Right hindlimb (tissue), 1 donor: Measurements from ENCODE around the gene HGS.

Experiments used
- DNase-seq: peaks from one replicate; pipeline ENCODE4 v3.0.0-alpha.2; 2018

The HGS gene, protein sequence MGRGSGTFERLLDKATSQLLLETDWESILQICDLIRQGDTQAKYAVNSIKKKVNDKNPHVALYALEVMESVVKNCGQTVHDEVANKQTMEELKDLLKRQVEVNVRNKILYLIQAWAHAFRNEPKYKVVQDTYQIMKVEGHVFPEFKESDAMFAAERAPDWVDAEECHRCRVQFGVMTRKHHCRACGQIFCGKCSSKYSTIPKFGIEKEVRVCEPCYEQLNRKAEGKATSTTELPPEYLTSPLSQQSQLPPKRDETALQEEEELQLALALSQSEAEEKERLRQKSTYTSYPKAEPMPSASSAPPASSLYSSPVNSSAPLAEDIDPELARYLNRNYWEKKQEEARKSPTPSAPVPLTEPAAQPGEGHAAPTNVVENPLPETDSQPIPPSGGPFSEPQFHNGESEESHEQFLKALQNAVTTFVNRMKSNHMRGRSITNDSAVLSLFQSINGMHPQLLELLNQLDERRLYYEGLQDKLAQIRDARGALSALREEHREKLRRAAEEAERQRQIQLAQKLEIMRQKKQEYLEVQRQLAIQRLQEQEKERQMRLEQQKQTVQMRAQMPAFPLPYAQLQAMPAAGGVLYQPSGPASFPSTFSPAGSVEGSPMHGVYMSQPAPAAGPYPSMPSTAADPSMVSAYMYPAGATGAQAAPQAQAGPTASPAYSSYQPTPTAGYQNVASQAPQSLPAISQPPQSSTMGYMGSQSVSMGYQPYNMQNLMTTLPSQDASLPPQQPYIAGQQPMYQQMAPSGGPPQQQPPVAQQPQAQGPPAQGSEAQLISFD

DNA sequence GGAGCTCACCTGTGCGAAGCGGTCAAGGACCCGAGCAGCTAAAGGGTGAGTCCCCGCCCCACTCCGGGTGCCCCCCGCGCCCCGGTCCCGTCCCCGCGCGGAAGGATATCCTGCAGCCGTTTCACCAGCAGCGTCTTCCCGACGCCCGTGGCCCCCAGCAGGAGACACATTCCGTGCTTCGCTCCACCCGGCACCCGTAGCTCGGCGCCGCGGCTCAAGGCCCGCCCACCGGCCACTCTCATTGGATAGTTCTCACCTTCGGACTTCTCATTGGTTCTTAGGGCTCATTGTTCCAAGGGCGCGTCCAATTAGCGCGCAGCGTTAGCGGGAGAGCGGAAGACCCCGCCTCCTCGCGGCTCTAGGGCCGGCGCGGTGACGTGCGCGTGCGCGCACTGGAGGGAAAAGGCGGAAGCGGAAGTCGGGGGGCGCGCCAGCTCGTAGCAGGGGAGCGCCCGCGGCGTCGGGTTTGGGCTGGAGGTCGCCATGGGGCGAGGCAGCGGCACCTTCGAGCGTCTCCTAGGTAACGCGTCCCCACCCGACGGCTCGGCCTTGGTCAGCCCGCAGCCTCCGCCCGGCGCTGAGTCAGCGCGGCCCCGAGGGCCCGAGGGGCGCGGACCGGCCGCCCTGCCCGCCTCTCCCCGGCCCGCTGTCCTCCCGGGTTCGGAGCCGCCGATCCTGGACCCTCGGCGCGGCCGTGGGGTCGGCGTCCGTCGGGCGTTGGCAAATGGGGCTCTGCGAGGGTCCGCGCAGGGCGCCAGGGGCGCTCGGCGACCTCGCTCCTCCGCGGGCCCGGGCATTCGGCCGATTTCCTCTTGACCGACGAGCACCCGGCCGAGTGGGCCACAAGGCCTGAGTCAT, at the start of gene HGS, which contains the start of gene ARL16:
TSS of gene HGS (plus strand) at position 428 of the 858 bp plus-strand sequence. CDS start at position 484, 56 bp downstream.
TSS of gene ARL16 (minus strand) at position 214 of the 858 bp plus-strand sequence. CDS start at position 170, 44 bp downstream.
- DNase-seq, result peak; percentile 99

DNA sequence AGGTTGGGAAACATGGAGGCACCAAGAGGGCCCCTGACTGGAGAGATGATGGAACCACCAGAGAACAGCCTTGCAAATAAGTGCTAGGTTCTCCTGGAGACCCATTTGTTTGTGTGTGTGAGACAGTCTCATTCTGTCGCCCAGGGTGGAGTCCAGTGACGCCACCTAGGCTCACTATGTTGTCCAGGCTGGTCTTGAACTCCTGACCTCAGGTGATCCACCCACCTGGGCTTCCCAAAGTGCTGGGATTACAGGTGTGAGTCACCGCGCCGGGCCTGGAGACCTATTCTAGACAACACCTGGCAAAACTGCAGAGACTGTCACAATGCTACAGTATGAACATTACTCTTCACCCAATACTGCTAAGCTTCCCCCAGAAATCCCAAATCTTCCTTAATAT, 48.4 kb upstream of the HGS start:
- no peak for DNase-seq

DNA sequence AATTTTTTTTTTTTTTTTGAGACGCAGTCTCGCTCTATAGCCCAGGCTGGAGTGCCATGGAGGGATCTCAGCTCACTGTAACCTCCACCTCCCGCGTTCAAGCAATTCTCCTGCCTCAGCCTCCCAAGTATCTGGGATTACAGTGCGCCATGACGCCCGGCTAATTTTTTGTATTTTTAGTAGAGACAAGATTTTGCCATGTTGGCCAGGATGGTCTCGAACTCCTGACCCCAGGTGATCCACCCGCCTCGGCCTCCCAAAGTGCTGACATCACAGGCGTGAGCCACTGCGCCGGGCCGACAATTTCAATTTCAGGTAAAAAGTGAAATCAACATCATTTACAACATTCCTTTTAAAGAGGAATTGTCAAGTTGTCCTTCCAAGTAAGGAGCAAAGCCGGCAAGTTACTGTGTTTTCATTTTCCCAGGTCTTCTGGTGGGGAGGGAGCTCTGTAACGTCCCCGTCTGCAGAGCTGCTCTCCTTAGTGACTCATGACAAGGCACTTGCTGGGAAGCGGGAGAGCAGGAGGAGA, 47.8 kb upstream of the HGS start:
- DNase-seq, result no peak

DNA sequence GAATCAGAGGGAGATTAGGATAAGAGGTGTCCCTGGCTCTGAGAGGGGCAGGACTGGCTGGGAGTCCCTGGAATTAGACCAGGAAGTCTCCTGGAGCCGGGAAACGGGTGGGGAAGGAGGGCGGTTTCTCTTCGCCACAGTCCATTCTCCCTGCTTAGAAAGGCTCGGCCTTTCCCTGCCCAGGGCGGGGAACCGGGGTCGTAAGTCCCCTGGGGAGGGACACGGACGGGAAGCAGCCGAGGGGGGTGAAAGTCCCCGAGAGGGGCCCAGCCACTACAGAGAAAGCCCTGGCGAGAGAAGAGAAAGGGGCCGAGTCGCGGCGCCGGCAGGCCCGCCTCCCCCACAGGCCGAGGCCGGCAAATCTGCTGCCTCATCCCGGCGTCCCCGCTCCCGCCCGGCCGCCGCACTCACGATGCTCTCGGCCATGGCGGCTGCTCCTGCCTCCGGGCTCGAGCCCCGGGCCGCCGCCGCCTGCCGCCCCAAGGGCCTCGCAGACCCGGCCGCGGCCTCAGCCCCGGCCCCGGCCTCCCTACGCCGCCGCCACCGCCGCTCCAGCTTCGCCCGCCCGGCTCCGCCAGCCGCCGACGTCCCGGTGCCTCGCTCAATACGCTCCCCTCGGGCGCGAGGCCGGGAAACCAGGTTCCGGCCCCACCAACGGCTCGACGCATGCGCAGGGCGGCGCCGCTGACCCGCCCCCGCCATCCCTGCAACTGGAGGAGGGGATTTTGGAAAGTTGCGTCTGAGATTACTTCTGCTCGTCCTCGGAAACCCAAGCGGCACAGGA, 47.1 kb upstream of the HGS start, which contains the start of the genes NPLOC4 and TSPAN10:
TSS of gene NPLOC4 (minus strand) at position 608 of the 784 bp plus-strand sequence. CDS start at position 426, 182 bp downstream.
TSS of gene TSPAN10 (plus strand) at position 692 of the 784 bp plus-strand sequence. CDS start 5,217 bp downstream, outside the sequence.
- peak; percentile 92 for DNase-seq

DNA sequence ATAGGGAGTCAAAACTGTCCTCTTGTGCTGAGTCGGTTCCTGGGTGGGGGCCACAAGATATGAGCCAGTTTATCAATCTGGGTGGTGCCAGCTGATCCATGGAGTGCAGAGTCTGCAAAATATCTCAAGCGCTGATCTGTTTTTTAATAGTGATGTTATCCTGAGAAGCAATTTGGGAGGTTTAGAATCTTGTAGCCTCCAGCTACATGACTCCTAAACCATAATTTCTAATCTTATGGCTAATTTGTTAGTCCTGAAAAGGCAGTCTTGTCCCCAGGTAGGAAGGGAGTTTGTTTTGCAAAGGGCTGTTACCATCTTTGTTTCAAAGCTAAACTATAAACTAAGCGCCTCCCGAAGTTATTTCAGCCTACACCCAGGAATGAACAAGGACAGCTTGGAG, 45.1 kb upstream of the HGS start:
- no peak for DNase-seq

DNA sequence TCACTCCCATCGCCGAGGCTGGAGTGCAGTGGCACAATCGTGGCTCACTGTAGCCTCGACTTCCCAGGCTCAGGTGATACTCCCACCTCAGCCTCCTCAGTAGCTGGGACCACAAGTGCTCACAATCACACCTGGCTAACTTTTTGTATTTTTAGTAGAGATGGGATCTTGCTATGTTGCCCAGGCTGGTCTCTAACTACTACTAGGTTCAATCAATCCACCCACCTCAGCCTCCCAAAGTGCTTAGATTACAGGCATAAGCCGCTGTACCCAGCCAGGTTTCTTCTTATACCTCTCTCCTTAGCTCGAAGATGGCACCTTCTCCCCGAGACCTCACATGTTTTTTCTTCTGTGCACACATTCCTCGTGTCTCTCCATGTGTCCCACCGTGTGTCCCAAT, 43.8 kb upstream of the HGS start:
- DNase-seq, result no peak

DNA sequence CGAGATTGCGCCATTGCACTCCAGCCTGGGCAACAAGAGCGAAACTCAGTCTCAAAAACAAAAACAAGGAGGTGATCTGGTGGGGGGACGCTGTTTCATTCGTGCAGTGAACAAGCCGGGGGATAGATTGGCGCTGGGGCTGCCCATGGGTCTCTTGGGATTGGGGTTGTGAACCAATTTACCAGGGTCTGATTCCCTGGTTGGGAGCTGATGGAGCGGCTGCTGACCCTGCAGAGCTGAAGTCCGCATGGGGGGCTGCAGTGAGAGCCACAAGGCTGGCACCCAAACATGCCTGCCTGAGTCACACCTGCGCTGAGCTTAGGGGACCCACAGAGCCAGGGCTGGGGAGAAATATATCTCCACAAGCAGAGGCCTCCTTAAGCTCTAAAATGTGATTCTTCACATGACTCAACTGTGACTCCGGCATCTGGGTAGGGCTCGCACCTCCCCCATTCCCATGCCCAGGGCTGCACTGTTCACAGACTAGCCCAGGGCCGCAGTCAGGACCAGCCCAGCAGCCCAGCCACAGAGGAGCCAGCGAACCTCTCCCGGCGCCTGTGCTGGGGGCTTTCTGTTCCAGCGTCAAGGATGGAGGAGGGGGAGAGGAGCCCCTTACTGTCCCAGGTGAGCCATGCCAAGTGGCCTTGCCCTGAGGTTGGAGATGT, 41.9 kb upstream of the HGS start:
- no peak for DNase-seq

DNA sequence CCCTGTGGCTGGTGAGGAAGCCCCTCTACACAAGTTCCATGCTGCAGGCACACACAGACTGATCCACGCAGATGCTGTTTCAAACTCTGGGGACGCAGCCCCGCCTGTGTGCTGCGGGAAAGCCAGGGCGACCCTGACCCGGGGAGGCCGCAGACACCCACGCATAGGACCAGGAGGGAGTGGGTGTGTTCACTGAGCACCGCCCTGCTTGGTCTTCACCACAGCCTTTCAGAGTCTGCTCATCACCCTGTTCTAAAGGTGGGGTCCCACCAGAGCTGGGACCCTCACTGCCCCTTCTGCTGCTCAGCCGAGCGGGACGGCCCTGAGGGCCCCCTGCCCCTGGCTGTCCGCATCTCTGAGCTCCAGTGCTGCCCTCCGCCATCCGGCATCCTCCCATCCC, 39.3 kb upstream of the HGS start:
- DNase-seq, result no peak

DNA sequence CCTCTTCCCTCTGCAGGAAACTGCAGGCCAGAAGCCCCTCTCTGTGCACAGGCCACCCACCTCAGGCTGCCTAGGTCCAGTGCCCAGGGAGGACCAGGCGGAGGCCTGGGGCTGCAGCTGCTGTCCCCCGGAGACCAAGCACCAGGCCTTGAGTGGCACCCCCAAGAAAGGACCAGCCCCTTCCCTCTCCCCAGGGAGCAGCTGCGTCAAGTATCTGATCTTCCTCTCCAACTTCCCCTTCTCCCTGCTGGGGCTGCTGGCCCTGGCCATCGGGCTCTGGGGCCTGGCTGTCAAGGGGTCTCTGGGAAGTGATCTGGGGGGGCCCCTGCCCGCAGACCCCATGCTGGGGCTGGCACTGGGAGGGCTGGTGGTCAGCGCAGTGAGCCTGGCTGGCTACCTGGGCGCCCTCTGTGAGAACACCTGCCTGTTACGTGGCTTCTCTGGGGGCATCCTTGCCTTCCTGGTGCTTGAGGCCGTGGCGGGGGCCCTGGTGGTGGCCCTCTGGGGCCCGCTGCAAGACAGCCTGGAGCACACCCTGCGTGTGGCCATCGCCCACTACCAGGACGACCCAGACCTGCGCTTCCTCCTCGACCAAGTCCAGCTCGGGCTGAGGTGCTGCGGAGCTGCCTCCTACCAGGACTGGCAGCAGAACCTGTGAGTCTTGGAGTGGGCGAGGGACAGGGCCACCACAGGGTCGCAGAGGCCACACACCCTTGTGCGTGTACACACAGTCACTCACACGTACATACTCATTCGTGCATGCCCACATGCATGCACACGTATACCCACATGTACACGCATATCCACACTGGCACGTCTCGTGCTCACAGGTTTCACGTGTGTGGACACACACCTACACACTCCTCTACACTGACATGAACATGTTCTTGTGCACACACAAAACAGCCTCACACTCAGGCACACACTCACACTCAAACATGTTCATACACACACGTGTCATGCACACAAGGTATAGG, 38.5 kb upstream of the HGS start:
- DNase-seq, result no peak

DNA sequence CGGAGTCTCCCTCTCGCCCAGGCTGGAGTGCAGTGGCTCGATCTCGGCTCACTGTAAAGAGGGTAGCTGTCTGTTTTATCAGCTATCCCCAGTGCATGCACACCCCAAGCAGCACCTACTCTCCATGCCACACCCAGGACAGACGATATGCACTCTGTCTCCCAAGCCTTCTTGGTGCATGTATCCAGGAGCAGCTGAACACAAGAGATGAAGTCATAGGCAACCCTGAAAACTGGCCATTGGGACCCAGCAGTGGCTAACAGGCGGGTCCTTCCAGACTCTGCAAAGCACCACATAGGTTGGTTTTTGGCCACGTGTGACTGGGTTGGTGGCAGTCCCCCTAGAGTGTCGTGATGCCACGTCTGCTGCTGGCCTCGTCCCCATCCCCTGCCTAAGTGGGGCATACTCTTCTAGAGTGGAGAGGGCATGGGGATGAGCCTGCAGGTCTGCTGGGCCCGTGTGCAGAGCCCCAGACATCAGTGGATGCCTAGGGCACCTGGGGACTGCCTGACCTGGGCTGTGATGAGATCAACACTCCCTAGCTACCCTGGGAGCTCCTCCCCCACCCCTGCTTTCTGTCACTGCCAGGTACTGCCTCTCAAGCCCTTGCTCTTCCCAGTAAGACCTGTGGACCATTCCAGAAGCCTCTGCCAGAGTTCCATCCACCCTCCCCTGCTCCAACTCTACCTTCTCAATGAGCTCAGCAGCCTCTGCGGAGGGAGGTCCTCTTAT, 36.8 kb upstream of the HGS start:
- no peak for DNase-seq

DNA sequence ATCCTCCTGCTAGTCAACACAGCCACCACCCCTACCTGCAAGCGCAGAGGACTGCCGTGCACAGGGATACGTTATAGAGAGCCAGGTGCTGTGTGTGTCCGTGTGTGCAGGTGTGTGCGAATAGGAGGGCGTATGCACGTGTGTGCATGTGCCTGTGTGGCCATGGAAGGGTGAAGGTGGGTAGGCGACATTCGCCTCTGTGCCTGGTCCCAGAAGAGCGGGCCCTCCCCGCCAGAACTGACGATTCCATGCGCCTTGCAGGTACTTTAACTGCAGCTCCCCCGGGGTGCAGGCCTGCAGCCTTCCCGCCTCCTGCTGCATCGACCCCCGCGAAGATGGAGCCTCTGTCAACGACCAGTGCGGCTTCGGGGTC, 36.2 kb upstream of the HGS start:
- DNase-seq, result no peak

DNA sequence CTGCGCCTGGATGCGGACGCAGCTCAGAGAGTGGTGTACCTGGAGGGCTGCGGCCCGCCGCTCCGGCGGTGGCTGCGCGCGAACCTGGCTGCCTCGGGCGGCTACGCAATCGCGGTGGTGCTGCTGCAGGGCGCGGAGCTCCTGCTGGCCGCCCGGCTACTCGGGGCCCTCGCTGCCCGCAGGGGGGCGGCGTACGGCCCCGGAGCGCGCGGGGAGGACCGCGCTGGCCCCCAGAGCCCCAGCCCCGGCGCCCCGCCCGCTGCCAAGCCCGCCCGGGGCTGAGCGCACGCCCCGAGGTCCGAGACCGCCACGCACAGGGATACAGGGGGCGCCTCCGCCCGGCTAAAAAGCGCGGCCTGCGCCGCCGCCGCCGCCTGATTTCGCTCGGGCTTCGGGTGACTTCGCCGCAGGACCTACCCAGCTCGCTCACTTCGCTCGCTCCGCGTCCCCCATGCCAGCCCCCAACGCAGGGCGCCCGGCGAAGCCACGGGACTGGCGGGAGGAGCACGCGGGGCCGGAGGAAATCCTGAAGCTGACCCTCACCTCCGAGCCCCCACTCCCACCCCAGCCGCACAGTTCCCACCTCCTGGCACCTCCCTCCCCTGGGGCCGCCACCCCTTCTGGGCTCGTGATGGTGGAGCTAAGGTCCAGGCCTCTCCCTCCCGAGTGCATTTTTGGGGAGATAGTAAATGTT, 35.7 kb upstream of the HGS start:
- no peak for DNase-seq

DNA sequence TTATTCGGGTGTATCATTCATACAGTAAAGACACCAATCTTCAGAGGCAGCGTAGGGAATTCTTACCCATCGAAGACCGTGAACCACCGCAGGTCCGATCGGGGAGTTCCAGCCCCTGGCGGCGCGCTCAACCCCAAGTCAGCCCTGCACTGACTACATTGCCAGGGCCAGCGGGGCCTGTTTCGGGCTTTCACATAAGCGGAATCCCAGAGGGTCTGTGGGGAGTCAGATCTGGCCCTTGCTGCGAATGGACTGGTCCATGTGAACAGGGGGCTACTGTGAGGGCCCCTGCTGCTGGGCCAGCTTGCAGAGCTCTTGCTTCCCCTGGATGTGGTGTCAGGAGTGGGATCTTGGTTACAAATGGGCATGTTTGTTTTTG, 35.1 kb upstream of the HGS start:
- DNase-seq, result no peak

DNA sequence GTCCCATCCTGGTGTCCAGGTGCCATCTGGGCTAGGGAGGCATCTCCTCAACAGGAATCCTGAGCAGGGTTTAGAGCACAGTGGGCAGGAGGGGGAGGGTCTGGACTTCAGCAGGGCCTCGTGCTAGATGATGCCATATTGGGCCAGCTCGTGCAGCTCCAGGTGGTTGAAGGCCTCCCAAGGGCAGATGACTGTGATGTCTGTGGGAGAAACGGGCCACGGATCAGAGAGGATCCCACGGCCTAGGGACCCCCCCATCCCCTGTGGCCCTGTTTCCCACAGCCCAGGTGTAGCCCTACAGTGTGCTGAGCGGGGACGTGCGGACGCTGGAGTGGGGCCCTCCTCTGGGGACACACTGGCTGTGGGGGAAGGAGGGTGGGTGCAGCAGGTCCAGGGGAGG, 32.9 kb upstream of the HGS start:
- DNase-seq, result no peak

DNA sequence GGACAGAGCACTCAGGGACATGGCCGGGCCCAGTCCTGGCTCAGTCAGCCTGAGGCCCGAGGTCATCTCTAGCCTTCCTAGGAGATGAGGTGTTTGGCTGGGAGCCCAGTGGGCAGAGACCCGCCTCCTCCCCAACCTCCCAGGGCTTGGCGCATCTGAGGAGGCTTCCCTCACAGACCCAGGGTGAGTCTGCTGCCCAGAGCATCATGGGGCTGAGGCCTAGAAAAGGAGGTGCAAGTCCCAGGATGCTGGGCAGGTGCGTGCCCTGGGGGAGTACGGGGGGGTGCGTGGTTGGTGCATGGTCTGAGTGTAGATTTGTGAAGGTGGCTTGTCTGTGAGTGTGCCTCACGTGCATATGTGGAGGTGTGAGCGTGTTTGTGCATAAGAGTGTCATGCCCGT, 32.1 kb upstream of the HGS start:
- no peak for DNase-seq

DNA sequence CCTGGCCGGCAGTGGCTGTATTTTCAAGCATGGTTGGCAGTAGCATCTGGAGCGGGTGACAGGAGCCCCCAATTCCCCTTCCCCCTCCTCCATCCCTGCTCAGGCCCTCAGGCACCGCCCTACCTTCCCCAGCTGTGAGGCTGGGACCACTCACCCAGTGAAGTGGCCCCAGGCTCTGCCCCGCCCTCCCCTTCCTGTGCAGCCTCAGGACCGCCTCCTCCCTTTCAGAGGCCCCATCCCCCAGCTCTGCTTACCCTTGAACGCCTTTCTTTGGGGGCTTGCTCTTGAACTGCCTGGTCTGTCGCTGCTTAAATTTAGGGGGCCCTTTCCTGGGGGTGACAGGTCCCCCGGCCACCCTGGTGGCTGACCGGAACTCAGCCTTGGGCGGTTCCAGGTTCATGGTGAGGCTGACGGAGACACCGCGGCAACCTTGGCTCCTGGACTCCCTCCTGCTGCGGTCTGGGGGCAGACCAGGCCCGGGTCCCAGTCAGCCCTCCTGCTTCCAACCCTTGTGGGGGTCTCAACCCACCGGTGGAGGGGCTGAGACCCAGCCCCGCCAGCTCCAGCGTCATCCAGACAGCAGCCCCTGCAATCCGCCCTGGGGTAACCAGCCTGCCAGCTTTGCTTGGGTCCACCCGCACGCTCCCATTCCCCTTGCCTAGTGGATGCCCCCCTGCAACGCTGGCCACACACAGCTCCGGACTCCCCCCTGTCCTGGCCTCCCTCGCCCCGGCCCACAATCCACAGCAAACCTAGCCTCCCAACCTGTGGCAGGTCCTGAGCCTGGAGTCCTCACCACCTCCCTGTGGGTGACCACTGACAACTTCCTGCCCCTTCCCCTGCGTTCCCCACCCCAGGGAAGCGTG, 30.7 kb upstream of the HGS start:
- no peak for DNase-seq

DNA sequence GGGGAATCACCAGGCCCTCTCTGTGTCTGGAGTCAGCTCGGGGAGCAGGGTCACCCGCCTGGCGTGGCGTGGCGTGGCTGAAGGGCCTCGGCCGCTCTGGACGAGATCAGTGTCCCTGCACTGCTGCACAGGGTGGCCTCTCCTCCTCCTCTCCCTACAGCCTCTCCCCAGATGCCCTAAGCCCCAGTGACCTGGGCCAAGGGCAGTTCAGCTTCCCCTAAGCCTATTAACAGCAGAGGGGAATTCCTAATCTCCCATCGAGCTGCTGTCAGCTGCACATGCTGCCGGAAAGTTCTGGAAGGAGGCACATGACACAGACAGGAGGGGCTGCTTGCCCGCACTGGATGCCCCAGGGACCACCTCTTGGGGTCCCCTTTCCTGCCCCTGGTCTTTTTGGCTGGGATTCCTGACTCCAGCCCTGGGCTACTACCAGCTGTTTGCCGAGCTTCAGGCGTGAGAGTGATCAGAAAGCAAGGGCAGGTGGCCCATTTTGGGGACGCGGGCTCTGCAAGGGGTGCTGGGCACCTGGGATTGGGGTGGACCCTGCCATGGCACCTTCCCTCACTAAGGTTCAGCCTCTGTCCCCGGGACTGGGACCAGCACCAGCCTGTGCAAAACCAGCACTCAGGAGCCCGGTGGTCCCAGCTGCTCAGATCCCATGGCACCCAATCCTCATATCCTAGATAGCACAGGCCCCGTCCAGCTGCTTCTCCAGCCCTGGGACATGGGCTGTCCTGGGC, 28.3 kb upstream of the HGS start:
- peak; percentile 11 for DNase-seq
